GM21723 (cell line): ENCODE measurements around the gene GCDH.
A peak's percentile ranks its signal among the peaks of the same experiment; 100 is the strongest.
"Not testable (repeated sequence)": the region's sequence is repeated elsewhere in the genome, so short reads cannot be mapped to it uniquely, and the experiment has no call there.

Source experiments
- ATAC-seq: cut with Tn5 transposase; IDR thresholded peaks from one replicate; pipeline ENCODE4 v1.9.1; 2021; ENCODE audit warnings: mild to moderate bottlenecking, moderate library complexity; ENCODE audit not compliant: unreplicated experiment

Gene GCDH

DNA sequence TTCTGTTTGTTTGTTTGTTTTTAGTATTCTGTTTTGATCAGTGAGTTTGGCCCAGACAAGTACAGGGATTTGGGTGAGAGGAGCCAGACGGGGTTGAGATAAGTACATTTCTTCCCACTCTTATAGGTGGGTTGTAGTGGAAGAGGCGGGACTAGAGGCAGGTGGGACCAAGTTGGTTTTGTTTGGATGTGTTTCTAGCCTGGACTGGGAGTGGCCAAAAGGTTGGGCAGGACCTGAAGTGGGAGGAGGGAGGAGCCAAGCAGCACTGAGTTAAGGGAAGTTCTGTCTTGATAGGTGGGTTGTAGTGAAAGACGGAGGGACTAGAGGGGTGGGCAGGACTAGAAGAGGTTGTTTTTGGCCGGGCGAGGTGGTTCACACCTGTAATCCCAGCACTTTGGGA is 18.7 kb upstream of the GCDH start:
- no peak for ATAC-seq

DNA sequence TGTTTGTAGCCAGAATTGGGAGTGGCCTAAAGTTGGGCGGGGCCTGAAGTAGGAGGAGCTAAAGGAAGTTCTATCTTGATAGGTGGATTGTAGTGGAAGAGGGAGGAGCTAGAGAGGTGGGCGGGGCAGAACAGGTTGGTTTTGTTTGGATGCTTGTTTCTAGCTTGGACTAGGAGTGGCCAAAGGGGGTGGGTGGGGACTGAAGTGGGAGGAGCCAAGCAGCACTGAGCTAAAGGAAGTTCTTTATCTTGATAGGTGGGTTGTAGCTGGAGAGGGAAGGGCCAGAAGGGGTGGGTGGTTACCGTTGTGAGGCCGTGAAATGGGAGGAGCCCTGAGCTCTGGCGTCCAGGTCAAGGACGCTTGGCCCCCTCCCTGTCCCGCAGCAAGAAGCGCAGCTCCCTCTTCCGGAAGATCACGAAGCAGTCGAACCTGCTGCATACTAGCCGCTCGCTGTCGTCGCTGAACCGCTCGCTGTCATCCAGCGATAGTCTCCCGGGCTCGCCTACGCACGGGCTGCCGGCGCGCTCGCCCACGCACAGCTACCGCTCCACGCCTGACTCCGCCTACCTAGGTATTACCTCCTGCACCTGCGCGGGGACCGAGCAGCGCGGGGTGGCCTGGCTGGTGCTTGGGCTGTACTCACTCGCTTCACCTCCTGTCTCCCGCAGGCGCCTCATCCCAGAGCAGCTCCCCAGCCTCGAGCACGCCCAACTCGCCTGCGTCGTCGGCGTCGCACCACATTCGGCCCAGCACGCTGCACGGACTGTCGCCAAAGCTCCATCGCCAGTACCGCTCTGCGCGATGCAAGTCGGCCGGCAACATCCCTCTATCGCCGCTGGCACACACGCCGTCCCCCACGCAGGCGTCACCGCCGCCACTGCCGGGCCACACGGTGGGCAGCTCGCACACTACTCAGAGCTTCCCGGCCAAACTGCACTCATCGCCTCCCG is 17.7 kb upstream of the GCDH start:
- no peak for ATAC-seq

DNA sequence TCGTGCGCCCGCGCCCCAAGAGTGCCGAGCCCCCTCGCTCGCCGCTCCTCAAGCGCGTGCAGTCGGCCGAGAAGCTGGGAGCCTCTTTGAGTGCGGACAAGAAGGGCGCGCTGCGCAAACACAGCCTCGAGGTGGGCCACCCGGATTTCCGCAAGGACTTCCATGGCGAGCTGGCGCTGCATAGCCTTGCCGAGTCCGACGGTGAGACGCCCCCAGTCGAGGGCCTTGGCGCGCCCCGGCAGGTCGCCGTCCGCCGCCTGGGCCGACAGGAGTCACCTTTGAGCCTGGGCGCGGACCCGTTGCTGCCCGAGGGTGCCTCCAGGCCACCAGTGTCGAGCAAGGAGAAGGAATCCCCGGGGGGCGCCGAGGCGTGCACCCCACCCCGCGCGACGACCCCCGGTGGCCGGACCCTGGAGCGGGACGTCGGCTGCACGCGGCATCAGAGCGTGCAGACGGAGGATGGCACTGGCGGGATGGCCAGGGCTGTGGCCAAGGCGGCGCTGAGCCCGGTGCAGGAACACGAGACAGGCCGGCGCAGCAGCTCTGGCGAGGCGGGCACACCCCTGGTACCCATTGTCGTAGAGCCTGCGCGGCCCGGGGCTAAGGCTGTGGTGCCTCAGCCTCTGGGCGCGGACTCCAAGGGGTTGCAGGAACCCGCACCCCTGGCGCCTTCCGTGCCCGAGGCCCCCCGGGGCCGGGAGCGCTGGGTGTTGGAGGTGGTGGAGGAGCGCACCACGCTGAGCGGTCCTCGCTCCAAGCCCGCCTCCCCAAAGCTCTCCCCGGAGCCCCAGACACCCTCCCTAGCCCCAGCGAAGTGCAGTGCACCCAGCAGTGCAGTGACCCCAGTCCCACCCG is 16.8 kb upstream of the GCDH start:
- ATAC-seq: no peak

DNA sequence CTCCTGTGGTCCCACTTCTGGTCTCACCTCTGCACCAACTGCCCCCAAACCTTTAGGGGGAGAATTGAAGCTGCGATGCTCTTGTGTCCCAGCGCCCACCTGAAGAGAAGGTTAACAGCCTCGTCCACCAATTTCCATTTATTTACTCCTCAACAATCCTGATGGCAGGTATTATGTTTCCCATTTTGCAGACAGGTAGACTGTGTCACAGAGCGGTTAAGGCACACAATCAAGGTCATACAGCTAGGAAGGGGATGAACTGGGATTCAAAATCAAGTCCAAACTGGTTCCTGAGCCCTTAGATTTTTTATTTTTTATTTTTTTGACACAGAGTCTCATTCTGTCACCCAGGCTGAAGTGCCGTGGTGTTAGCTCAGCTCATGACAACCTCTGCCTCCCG is 15.9 kb upstream of the GCDH start:
- no peak for ATAC-seq

- ATAC-seq: peak; percentile 24
These were observed 10.3 kb upstream of the GCDH start for GRCh38 chr19:12880551-12881171.

GRCh38 chr19:12881172-12881808 is 9.7 kb upstream of the GCDH start, which contains the start of gene DNASE2:
Gene DNASE2, minus strand, starts transcription at chr19:12881449. Its CDS starts 74 bp downstream, at chr19:12881375.
- peak; percentile 80 for ATAC-seq

DNA sequence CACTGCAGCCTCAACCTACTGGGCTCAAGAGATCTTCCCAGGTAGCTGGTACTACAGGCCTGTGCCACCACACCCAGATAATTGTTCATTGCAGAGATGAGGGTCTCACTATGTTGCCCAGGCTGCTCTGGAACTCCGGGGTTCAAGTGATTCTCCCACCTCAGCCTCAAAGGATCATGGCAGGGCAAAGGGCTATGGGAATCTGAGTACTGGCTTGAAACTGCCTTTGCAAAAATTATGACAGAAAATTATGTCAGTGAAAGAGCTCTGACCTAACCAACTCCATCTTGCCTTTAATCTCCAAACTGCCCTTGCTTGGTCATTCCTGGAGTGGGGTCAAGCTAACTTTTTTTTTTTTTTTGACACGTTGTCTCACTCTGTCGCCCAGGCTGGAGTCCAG is 8.4 kb upstream of the GCDH start:
- no peak for ATAC-seq

GRCh38 chr19:12884202-12884601 is 6.8 kb upstream of the GCDH start:
- ATAC-seq: no peak

GRCh38 chr19:12884627-12884925 is 6.4 kb upstream of the GCDH start:
- ATAC-seq: no peak

DNA sequence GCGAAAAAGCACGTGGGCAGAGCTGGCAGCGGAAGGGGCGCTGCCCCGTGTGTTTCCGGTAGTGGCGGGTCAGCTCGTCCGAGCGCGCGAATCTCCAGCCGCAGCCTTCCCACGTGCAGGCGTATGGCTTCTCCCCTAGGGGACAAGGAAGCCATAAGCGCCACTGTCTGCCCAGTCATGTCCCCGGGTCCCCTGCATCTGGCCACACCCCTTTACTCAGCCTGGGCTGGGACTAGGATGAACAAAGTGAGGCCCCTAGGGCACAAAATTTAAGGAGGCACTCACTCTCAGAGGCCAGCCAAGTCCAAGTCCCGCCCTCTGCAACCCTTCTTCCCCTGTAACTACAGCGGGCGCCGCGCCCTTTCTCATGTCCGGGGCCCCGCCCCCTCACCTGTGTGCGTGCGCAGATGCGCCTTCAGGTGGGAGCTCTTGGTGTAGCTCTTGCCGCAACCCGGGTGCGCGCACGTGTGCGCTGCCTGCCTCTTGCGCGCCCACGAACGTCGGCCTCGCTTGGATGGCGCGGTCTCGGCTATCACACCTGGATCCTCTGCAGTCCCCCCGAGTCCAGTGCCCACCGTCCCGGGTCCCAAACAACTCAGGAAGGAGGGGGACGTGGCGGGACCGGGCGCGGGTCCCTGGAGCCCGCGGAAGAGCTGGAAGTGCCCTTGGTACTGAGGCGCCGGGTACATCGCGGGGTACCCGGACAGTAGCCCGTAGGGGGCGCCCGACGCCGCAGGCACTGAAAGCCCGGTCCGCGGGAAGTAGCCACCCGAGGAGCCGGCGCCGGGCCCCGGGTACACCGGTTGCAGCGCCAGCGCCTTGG is 5.8 kb upstream of the GCDH start:
- no peak for ATAC-seq

- no peak for ATAC-seq
These were observed 5.0 kb upstream of the GCDH start for GRCh38 chr19:12885749-12886650.

DNA sequence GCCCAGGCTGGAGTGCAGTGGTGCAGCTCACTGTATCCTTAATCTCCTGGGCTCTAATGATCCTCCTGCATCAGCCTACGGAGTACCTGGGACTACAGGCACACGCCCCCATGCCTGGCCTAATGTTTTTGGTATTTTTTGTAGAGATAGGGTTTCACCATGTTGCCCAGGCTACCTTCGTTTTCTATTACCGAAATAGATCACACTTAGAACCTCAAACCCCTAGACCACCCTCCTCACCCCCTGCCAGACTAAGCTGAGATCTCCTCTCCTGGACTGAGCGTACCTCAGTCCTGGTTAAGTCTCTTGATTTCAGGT is 4.3 kb upstream of the GCDH start:
- no peak for ATAC-seq

DNA sequence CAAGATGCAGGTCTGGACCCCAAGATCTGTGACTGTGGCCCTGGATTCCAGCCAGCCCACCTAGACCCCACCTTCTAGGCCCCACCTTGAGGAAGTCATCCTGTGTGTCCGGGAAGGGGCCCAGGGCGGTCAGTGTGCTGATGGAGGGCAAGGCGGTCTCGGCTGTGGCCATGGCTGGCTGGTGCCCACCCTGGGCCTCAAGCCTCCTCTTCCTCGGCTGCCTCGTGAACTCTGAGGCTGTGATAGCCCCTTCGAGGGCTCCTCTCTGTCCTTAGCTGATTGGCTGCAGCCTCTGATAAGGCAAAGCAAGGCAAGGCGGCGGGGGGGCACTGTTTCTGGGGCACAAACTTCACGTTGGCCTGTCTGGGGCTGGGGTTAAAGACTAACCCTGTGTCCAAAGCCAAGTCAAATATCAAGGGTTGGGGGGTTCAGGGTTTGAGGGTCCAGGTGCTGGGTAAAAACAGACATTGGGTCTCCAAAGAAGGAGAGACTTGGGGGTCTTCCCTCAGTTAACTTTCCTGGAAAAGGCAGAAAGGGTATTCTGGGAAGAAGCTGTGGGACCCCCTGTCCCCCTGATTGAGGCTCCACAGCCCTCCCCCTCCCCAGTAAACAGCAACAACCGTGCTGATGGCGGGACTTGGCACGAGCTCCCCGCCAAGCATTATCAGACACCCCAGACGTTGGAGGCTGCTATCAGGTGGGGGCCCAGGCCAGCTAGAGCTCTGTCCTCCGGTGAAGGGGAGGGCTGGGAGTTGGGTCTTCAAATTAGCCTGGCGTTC is 3.8 kb upstream of the GCDH start, which contains the start of gene KLF1:
Gene KLF1, minus strand, starts transcription at position 233 of the 779 bp plus-strand sequence. Its CDS starts 61 bp downstream, at position 172.
- ATAC-seq: no peak

DNA sequence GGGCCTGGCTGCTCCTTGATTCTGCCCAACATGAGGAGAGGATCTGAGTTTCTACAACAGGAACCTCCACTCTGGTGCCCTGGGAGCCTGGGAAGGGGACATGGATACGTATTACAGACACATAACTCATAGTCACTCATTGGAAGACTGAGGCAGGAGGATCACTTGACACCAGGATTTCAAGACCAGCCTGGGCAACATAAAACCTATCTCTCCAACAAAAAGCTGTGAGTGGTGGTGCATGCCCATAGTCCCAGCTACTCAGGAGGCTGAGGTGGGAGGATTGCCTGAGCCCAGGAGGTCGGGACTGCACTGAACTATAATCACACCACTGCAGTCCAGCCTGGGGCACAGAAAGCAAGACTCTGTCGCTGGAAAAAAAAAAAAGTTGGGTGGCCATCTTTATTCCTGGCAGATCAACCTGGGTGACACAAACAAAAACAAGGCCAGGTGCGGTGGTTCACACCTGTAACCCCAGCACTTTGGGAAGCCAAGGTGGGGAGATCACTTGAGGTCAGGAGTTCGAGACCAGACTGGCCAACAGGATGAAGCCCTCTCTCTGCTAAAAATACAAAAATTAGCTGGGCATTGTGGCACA is 2.9 kb upstream of the GCDH start:
- ATAC-seq: no peak

- not testable (repeated sequence) for ATAC-seq
These were observed 617 bp upstream of the GCDH start for GRCh38 chr19:12890299-12890786.

DNA sequence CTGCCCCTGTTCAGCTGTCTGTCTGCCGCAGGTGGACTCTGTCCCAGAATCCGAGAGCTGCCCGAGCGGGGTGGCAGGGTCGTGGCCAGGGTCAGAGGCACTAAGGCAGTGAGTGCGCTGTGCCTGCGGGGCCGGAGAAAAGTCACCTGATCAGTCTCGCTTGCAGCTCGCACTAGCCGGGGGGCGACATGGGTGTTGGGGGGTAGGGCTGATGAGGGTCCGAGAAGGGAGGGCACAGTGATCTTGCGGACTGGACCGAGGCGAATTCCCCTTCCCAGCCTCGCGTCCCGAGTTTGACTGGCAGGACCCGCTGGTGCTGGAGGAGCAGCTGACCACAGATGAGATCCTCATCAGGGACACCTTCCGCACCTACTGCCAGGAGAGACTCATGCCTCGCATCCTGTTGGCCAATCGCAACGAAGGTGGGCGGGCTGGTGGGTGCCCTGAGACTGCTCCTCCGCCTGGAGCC is 627 bp downstream of the GCDH start:
- ATAC-seq: no peak

DNA sequence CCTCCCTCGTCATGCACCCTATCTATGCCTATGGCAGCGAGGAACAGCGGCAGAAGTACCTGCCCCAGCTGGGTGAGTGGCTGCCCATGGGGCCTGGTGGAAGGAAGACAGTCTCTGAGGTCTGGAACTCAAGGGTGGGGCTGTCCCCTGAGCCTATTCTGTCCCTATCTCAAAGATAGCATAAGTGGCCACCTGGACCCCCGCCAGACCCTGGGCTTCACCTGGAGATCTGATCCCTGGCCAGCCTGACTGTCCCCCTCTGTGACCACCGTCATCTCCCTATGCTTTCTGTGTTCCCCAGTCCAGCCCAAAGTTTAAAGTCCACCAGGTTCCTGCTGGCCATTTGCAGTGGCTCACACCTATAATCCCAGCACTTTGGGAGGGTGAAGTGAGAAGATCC is 2.6 kb downstream of the GCDH start:
- ATAC-seq: no peak

GRCh38 chr19:12896460-12896859 is 5.5 kb downstream of the GCDH start:
- ATAC-seq: no peak
